H1 (cell line): ENCODE data around the gene HABP4. TPM values are rescaled to one million over a fixed set of nuclear protein-coding genes. Genes with fewer than 3 reads are reported as not detected.

Experiments used
- CTCF ChIA-PET: fragments of 300-600 bp; sonication (Branson Sonifier 250); formaldehyde crosslinking; loops from one replicate; lab custom pipeline; 2021; ENCODE audit not compliant: partially characterized antibody; lab: Charles Lee
- POLR2A ChIA-PET: fragments of 300-600 bp; sonication (Branson Sonifier 250); formaldehyde crosslinking; loops from one replicate; lab custom pipeline; 2021; ENCODE audit warnings: inconsistent platforms; ENCODE audit not compliant: partially characterized antibody; lab: Charles Lee
- DNase-seq, 2 experiments: peaks; one replicate each; pipeline versions ENCODE4 v3.0.0 to v3.0.0-alpha.2; 2010 to 2022; ENCODE audit warnings: low spot score in 2 of 2, low read depth in 1 of 2, mixed read lengths in 1 of 2
- FAIRE-seq: peaks from 2 replicates; lab custom pipeline; 2011; peaks lifted over from hg19 to GRCh38; lab: Jason Lieb, UNC
- H2AFZ ChIP-seq: 2 replicates; pipeline ENCODE4 v1.8.1; 2012; ENCODE audit warnings: low read length, inconsistent platforms
- H2AK5ac ChIP-seq: 2 replicates; pipeline ENCODE4 v1.6.1; 2013; ENCODE audit warnings: low read depth, low read length
- H2BK120ac ChIP-seq: replicated peaks from 2 replicates; pipeline ENCODE3; 2013; ENCODE audit warnings: low read depth, low read length, inconsistent platforms
- H2BK12ac ChIP-seq: 2 replicates; pipeline ENCODE4 v1.6.1; 2013; ENCODE audit warnings: low read depth, low read length
- H2BK15ac ChIP-seq: 2 replicates; pipeline ENCODE4 v1.6.1; 2013; ENCODE audit warnings: low read length
- H2BK20ac ChIP-seq: 2 replicates; pipeline ENCODE4 v1.6.1; 2013; ENCODE audit warnings: low read length
- H2BK5ac ChIP-seq: 2 replicates; pipeline ENCODE4 v1.6.1; 2013; ENCODE audit warnings: low read depth, low read length
- H3K14ac ChIP-seq: 2 replicates; pipeline ENCODE4 v1.6.1; 2013; ENCODE audit warnings: inconsistent platforms; ENCODE audit not compliant: insufficient read length
- H3K18ac ChIP-seq: 2 replicates; pipeline ENCODE4 v1.6.1; 2013; ENCODE audit warnings: low read length; ENCODE audit errors: extremely low read depth
- H3K23ac ChIP-seq: 2 replicates; pipeline ENCODE4 v1.6.1; 2013; ENCODE audit warnings: inconsistent platforms; ENCODE audit not compliant: insufficient read length
- H3K23me2 ChIP-seq: 2 replicates; pipeline ENCODE4 v1.6.1; 2013; ENCODE audit warnings: low read depth, low read length
- H3K27ac ChIP-seq: 2 replicates; pipeline ENCODE4 v1.6.1; 2011; ENCODE audit warnings: low read depth, low read length, inconsistent platforms
- H3K27me3 ChIP-seq, 4 experiments: replicated peaks in 1 of 4; 1 replicate in 1 of 4; 2 replicates in 3 of 4; pipeline versions ENCODE4 v1.6.1 to v1.8.1; 2011 to 2013; ENCODE audit warnings: low read length in 3 of 4, mild to moderate bottlenecking in 3 of 4, inconsistent platforms in 2 of 4, mixed read lengths in 2 of 4, moderate library complexity in 1 of 4; ENCODE audit not compliant: control insufficient read depth in 3 of 4, insufficient read depth in 3 of 4; ENCODE audit errors: extremely low read depth in 1 of 4
- H3K36me3 ChIP-seq, 4 experiments: 2 replicates each; pipeline versions ENCODE4 v1.6.1 to v1.8.1; 2011 to 2013; ENCODE audit warnings: mild to moderate bottlenecking in 4 of 4, low read length in 3 of 4, moderate library complexity in 2 of 4, control low read depth in 1 of 4, inconsistent platforms in 1 of 4; ENCODE audit not compliant: insufficient read depth in 4 of 4, control insufficient read depth in 2 of 4
- H3K4ac ChIP-seq: replicated peaks from 2 replicates; pipeline ENCODE3; 2013; ENCODE audit warnings: low read length, low read depth, mixed read lengths, inconsistent platforms; ENCODE audit not compliant: insufficient read length
- H3K4me1 ChIP-seq, 4 experiments: replicated peaks in 1 of 4; 1 replicate in 1 of 4; 2 replicates in 3 of 4; pipeline versions ENCODE4 v1.6.1 to v1.8.1; 2011 to 2013; ENCODE audit warnings: low read length in 3 of 4, inconsistent platforms in 2 of 4, mixed read lengths in 1 of 4; ENCODE audit not compliant: insufficient read depth in 4 of 4, control insufficient read depth in 3 of 4
- H3K4me2 ChIP-seq, 2 experiments: 2 replicates each; pipeline versions ENCODE4 v1.6.1 to v1.8.1; 2011 to 2013; ENCODE audit warnings: low read depth in 2 of 2, low read length in 2 of 2, control low read depth in 1 of 2, inconsistent platforms in 1 of 2, mild to moderate bottlenecking in 1 of 2; ENCODE audit not compliant: insufficient read depth in 1 of 2
- H3K4me3 ChIP-seq, 4 experiments: fragments of 200-600, 300-600 bp in 1 of 4; sonication (generic), shearing (Covaris generic), sonication (Bioruptor Twin) in 1 of 4; 2 replicates each; pipeline versions ENCODE4 v1.5.1 to v1.8.1; 2011 to 2016; ENCODE audit warnings: low read length in 4 of 4, low read depth in 3 of 4, control low read depth in 2 of 4, inconsistent platforms in 2 of 4, mild to moderate bottlenecking in 2 of 4, mixed read lengths in 1 of 4, moderate library complexity in 1 of 4; ENCODE audit not compliant: insufficient read depth in 2 of 4; ENCODE audit errors: extremely low read depth in 1 of 4
- H3K56ac ChIP-seq: replicated peaks from 2 replicates; pipeline ENCODE3; 2013; ENCODE audit warnings: low read depth, mild to moderate bottlenecking, mixed read lengths, low read length, inconsistent platforms; ENCODE audit not compliant: insufficient read length
- H3K79me1 ChIP-seq: 2 replicates; pipeline ENCODE4 v1.6.1; 2013; ENCODE audit warnings: low read depth, low read length, control low read depth
- H3K79me2 ChIP-seq, 2 experiments: 2 replicates each; pipeline versions ENCODE4 v1.6.1 to v1.8.1; 2012 to 2013; ENCODE audit warnings: low read length in 2 of 2, mild to moderate bottlenecking in 2 of 2, inconsistent platforms in 1 of 2; ENCODE audit not compliant: insufficient read depth in 2 of 2, control insufficient read depth in 1 of 2
- H3K9ac ChIP-seq, 4 experiments: replicated peaks in 1 of 4; 1 replicate in 1 of 4; 2 replicates in 3 of 4; pipeline versions ENCODE4 v1.6.1 to v1.8.1; 2011 to 2013; ENCODE audit warnings: low read depth in 3 of 4, low read length in 3 of 4, control low read depth in 2 of 4, mild to moderate bottlenecking in 2 of 4, moderate library complexity in 2 of 4, inconsistent platforms in 1 of 4; ENCODE audit errors: extremely low read depth in 1 of 4
- H3K9me3 ChIP-seq, 2 experiments: 2 replicates each; pipeline versions ENCODE4 v1.6.1 to v1.8.1; 2012 to 2013; ENCODE audit warnings: mild to moderate bottlenecking in 2 of 2, moderate library complexity in 2 of 2, control low read depth in 1 of 2, inconsistent platforms in 1 of 2, low read depth in 1 of 2, low read length in 1 of 2, mixed read lengths in 1 of 2; ENCODE audit not compliant: insufficient read depth in 2 of 2
- H4K20me1 ChIP-seq, 2 experiments: replicated peaks in 1 of 2; 2 replicates each; pipeline versions ENCODE3 to v1.8.1; 2011 to 2013; ENCODE audit warnings: inconsistent platforms in 2 of 2, low read length in 2 of 2, mild to moderate bottlenecking in 1 of 2; ENCODE audit not compliant: insufficient read depth in 2 of 2, control insufficient read depth in 1 of 2
- H4K5ac ChIP-seq: 2 replicates; pipeline ENCODE4 v1.6.1; 2013; ENCODE audit warnings: low read length, low read depth, mixed read lengths, inconsistent platforms; ENCODE audit not compliant: insufficient read length
- H4K8ac ChIP-seq: 2 replicates; pipeline ENCODE4 v1.8.0; 2013; ENCODE audit warnings: mild to moderate bottlenecking, moderate library complexity, low read length, inconsistent platforms; ENCODE audit not compliant: insufficient read depth; ENCODE audit errors: extremely low read depth
- H4K91ac ChIP-seq: replicated peaks from 2 replicates; pipeline ENCODE3; 2013; ENCODE audit warnings: low read length, mixed read lengths, inconsistent platforms; ENCODE audit not compliant: insufficient read length
- CBX5 ChIP-seq: fragments of 300-800, 300-1000 bp; sonication (generic); IDR thresholded peaks from 2 replicates; pipeline ENCODE4 v1.7.1; 2016; ENCODE audit warnings: antibody characterized with exemption, low read length, low read depth
- CTBP2 ChIP-seq: IDR thresholded peaks from 2 replicates; pipeline ENCODE4 v1.7.0; 2011; ENCODE audit warnings: borderline replicate concordance, mild to moderate bottlenecking, moderate library complexity, mixed read lengths, low read length; ENCODE audit not compliant: insufficient read depth, insufficient read length
- E2F6 ChIP-seq: IDR thresholded peaks from 2 replicates; pipeline ENCODE4 v1.6.1; 2012; ENCODE audit warnings: inconsistent platforms
- EZH2 ChIP-seq: fragments of 200-600 bp; sonication (generic); IDR thresholded peaks from 2 replicates; pipeline ENCODE4 v1.7.1; 2012; ENCODE audit warnings: low read depth, mild to moderate bottlenecking, moderate library complexity, low read length, inconsistent platforms; ENCODE audit not compliant: severe bottlenecking
- KDM1A ChIP-seq: fragments of 200-600, 300-600 bp; sonication (generic); IDR thresholded peaks from 2 replicates; pipeline ENCODE4 v1.7.1; 2016; ENCODE audit warnings: mild to moderate bottlenecking, low read length, borderline replicate concordance
- MAX ChIP-seq: IDR thresholded peaks from 2 replicates; pipeline ENCODE4 v1.6.1; 2012; ENCODE audit warnings: inconsistent platforms
- POLR2A ChIP-seq, 2 experiments: IDR thresholded peaks; 1 replicate in 1 of 2; 2 replicates in 1 of 2; pipeline ENCODE4 v1.6.1; 2011; ENCODE audit warnings: low read depth in 2 of 2, low read length in 2 of 2, mild to moderate bottlenecking in 2 of 2; ENCODE audit errors: control extremely low read depth in 1 of 2
- RAD21 ChIP-seq, 2 experiments: IDR thresholded peaks in 1 of 2; conservative IDR thresholded peaks in 1 of 2; 2 replicates each; pipeline ENCODE4 v1.6.1; 2011; ENCODE audit warnings: low read depth in 2 of 2, low read length in 2 of 2, improper control_type of control experiment in 1 of 2, inconsistent platforms in 1 of 2, mild to moderate bottlenecking in 1 of 2, moderate library complexity in 1 of 2
- SAP30 ChIP-seq: fragments of 300-600 bp; sonication (generic); IDR thresholded peaks from 2 replicates; pipeline ENCODE4 v1.7.1; 2012; ENCODE audit warnings: low read length, moderate library complexity, mild to moderate bottlenecking, inconsistent platforms; ENCODE audit not compliant: insufficient read depth, insufficient replicate concordance
- TAF7 ChIP-seq: optimal IDR thresholded peaks from 2 replicates; pipeline ENCODE3; 2011; ENCODE audit warnings: low read depth, mild to moderate bottlenecking, inconsistent platforms, low read length, moderate library complexity, borderline replicate concordance
- TBP ChIP-seq: IDR thresholded peaks from 2 replicates; pipeline ENCODE4 v1.6.1; 2011; ENCODE audit warnings: low read depth, low read length, improper control_type of control experiment
- whole genome bisulfite sequencing, 2 experiments: shearing (Covaris generic) in 1 of 2; methylation state at CpG; one replicate each; pipeline versions ENCODE4 v1.1.6 to v1.1.7; 2013 to 2015; ENCODE audit warnings: low lambda C conversion rate in 2 of 2, mixed read lengths in 2 of 2, inconsistent platforms in 1 of 2, low coverage in 1 of 2, missing lambda C conversion rate in 1 of 2; ENCODE audit not compliant: insufficient replicate concordance in 2 of 2, insufficient coverage in 1 of 2, insufficient read length in 1 of 2; ENCODE audit errors: extremely low coverage in 1 of 2, missing lambda C conversion rate in 1 of 2; 5-methylcytosine and 5-hydroxymethylcytosine counted together
- polyA plus RNA-seq, 7 experiments: library from polyadenylated mRNA; depleted of rRNA in 3 of 7; stranded (reverse) in 5 of 7; unstranded in 2 of 7; fragments of >200 nt in 5 of 7; fragments of 200-250 nt in 2 of 7; gene quantifications; 1 replicate in 5 of 7; 2 replicates in 1 of 7; 4 replicates in 1 of 7; pipeline versions ENCODE4 v1.2.1 to v1.2.3, GENCODE V29; 2011 to 2013; ENCODE audit warnings: missing spikeins in 2 of 7, mixed read lengths in 2 of 7
- total RNA-seq: library from RNA; stranded (reverse); fragmentation: NEBNext Ultra II Directional; extraction: Animal tissue kit (Norgen Biotek cat#: 25700); gene quantifications from 2 replicates; pipeline ENCODE4 v1.2.1, GENCODE V29; 2021

HABP4 gene
- total and polyA plus RNA-seq, 2 of the 8 experiments (the other 6 are each of a cell fraction or from before 2014, with no cell fraction given): 3.3 to 11.2 TPM

GRCh38 chr9:96436063-96436455, 13.9 kb upstream of the HABP4 start:
- no peaks in the 10 kb centered on the region for H3K27me3 ChIP-seq
- no peaks in the 10 kb centered on the region for H3K79me2 ChIP-seq
- H3K27ac ChIP-seq: no peak overlapping the region
- no peaks in the 10 kb centered on the region for H3K36me3 ChIP-seq
- H2AK5ac ChIP-seq: no peak overlapping the region; the same call in 1 of the 2 replicates
- H3K14ac ChIP-seq: no peak overlapping the region
- H4K20me1 ChIP-seq: no peaks in the 10 kb centered on the region
- no peak overlapping the region for H2BK120ac ChIP-seq
- H4K5ac ChIP-seq: no peak overlapping the region
- H2AFZ ChIP-seq: no peak overlapping the region
- H3K79me1 ChIP-seq: no peaks in the 10 kb centered on the region
- H2BK12ac ChIP-seq: no peak overlapping the region
- no peak overlapping the region for H3K23ac ChIP-seq
- no peak for DNase-seq
- H3K4me2 ChIP-seq: no peak overlapping the region
- 91% methylated on average over 2 of the region's 2 CpGs; no CpG with 5 or more reads in 1 of the 2 experiments for WGBS, 2 experiments
- H3K9me3 ChIP-seq: no peaks in the 10 kb centered on the region
- H3K4me1 ChIP-seq: no peaks in the 10 kb centered on the region
- H3K9ac ChIP-seq: no peak overlapping the region
- FAIRE-seq: no peak
- TF ChIP-seq KDM1A: no peak
- TF ChIP-seq POLR2A (IDR thresholded peaks at IDR 0.05; ENCODE audit: control extremely low read depth in 1 of 2, low read depth in 2 of 2, low read length in 2 of 2): no peak
- TF ChIP-seq CTBP2: no peak
- no peak for TF ChIP-seq TBP
- no peak for TF ChIP-seq MAX
- no peak for TF ChIP-seq RAD21 (IDR thresholded peaks at IDR 0.05 in 1 of 2, conservative IDR thresholded peaks at IDR 0.05 in 1 of 2; ENCODE audit: low read depth in 2 of 2, low read length in 2 of 2)
- no peak for TF ChIP-seq SAP30
- no peak for TF ChIP-seq TAF7
- TF ChIP-seq E2F6: no peak
- no peak for TF ChIP-seq CBX5
- TF ChIP-seq EZH2: no peak
- H2BK15ac ChIP-seq: no peak overlapping the region
- no peak overlapping the region; the same call in 1 of the 2 replicates for H4K8ac ChIP-seq
- no peaks in the 10 kb centered on the region for H3K23me2 ChIP-seq
- H3K4ac ChIP-seq: no peak overlapping the region
- H4K91ac ChIP-seq: no peak overlapping the region
- H2BK5ac ChIP-seq: no peak overlapping the region
- no peak overlapping the region for H3K56ac ChIP-seq
- CTCF ChIA-PET: interaction anchor here (0.9 to 1.5 kb wide), 6 partner anchors 10 to 214 kb away, joined by 3 to 6 read pairs (median 3); partner anchors contain the start of gene HABP4
- H3K4me3 ChIP-seq: no peak overlapping the region
- no peak overlapping the region for H2BK20ac ChIP-seq
- POLR2A ChIA-PET: interaction anchor here (0.5 kb wide), 1 partner anchor 119 kb away, joined by 3 read pairs; no protein-coding TSS in a partner anchor
- H3K18ac ChIP-seq: no peak overlapping the region
